GM04503 (cell line): Measurements from ENCODE around the gene FAT4.

Experiments
- DNase-seq: peaks from one replicate; pipeline ENCODE4 v3.0.0-alpha.2; 2012; ENCODE audit warnings: low read depth

FAT4 gene

GRCh38 chr4:125317525-125317877, 2.7 kb downstream of the FAT4 start:
- no peak for DNase-seq

GRCh38 chr4:125319311-125319710, 4.6 kb downstream of the FAT4 start:
- no peak for DNase-seq

- peak; percentile 61 for DNase-seq
Observed at GRCh38 chr4:125321709-125322365, 7.1 kb downstream of the FAT4 start.

GRCh38 chr4:125322366-125322730, 7.6 kb downstream of the FAT4 start:
- DNase-seq = no peak

- DNase-seq = no peak
Observed at GRCh38 chr4:125323654-125324053, 8.9 kb downstream of the FAT4 start.

GRCh38 chr4:125325733-125326132, 11.0 kb downstream of the FAT4 start:
- no peak for DNase-seq

GRCh38 chr4:125331116-125331515, 16.4 kb downstream of the FAT4 start:
- no peak for DNase-seq

GRCh38 chr4:125334926-125335325, 20.2 kb downstream of the FAT4 start:
- DNase-seq = no peak

- no peak for DNase-seq
Observed at GRCh38 chr4:125338814-125339213, 24.1 kb downstream of the FAT4 start.

- no peak for DNase-seq
Observed at GRCh38 chr4:125344198-125344597, 29.4 kb downstream of the FAT4 start.

GRCh38 chr4:125346616-125347015, 31.9 kb downstream of the FAT4 start:
- no peak for DNase-seq

GRCh38 chr4:125350470-125351135, 35.8 kb downstream of the FAT4 start:
- no peak for DNase-seq

- DNase-seq = no peak
Observed at GRCh38 chr4:125352521-125352920, 37.8 kb downstream of the FAT4 start.

GRCh38 chr4:125353131-125353530, 38.4 kb downstream of the FAT4 start:
- DNase-seq = no peak

GRCh38 chr4:125355791-125356190, 41.0 kb downstream of the FAT4 start:
- no peak for DNase-seq

GRCh38 chr4:125357675-125358074, 42.9 kb downstream of the FAT4 start:
- DNase-seq = no peak

GRCh38 chr4:125358453-125358852, 43.7 kb downstream of the FAT4 start:
- DNase-seq = no peak

- DNase-seq = no peak
Observed at GRCh38 chr4:125359363-125359762, 44.6 kb downstream of the FAT4 start.

- no peak for DNase-seq
Observed at GRCh38 chr4:125359960-125360634, 45.3 kb downstream of the FAT4 start.

GRCh38 chr4:125360727-125361126, 46.0 kb downstream of the FAT4 start:
- no peak for DNase-seq
